OCI-LY7 (cell line): Measurements from ENCODE around the gene TRMT44.

Source experiments
- CTCF ChIP-seq: fragments of 200-600 bp; sonication (generic); conservative IDR thresholded peaks from 2 replicates; pipeline ENCODE4 v1.5.1; 2014; ENCODE audit warnings: mild to moderate bottlenecking, antibody characterized with exemption, low read length, moderate library complexity, mixed read lengths
- EZH2phosphoT487 ChIP-seq: fragments of 200-600 bp; sonication (generic); IDR thresholded peaks from 2 replicates; pipeline ENCODE4 v1.6.1; 2018; ENCODE audit warnings: low read depth, borderline replicate concordance, mild to moderate bottlenecking, mixed run types, antibody characterized with exemption, low read length, moderate library complexity, mixed read lengths

GRCh38 chr4:8443801-8444200 lies 3.2 kb downstream of the TRMT44 start:
- TF ChIP-seq CTCF (no peak), EZH2phosphoT487 (no peak)
